H9 (cell line): ENCODE measurements around the gene EPB41L5. TPM values are rescaled to one million over a fixed set of nuclear protein-coding genes. Genes with fewer than 3 reads are reported as not detected.

Experiments
- DNase-seq: peaks from one replicate; pipeline ENCODE4 v3.0.0-alpha.2; 2017
- H2AFZ ChIP-seq: one replicate; pipeline ENCODE4 v1.6.1; 2013; ENCODE audit warnings: mild to moderate bottlenecking, low read length, control low read depth, moderate library complexity
- H2AK5ac ChIP-seq: 2 replicates; pipeline ENCODE4 v1.6.1; 2013; ENCODE audit warnings: low read length, control low read depth, mixed read lengths; ENCODE audit not compliant: insufficient read length
- H2BK120ac ChIP-seq: one replicate; pipeline ENCODE4 v1.6.1; 2013; ENCODE audit warnings: low read depth, mild to moderate bottlenecking, low read length, control low read depth, inconsistent platforms; ENCODE audit not compliant: poor library complexity, severe bottlenecking
- H2BK12ac ChIP-seq: 2 replicates; pipeline ENCODE4 v1.6.1; 2013; ENCODE audit warnings: low read length, control low read depth, mixed read lengths, low read depth; ENCODE audit not compliant: insufficient read length
- H2BK15ac ChIP-seq: 2 replicates; pipeline ENCODE4 v1.6.1; 2013; ENCODE audit warnings: low read depth, low read length, control low read depth
- H2BK20ac ChIP-seq: one replicate; pipeline ENCODE4 v1.6.1; 2013; ENCODE audit warnings: low read depth, mild to moderate bottlenecking, low read length, control low read depth, inconsistent platforms; ENCODE audit not compliant: poor library complexity, severe bottlenecking
- H2BK5ac ChIP-seq: 2 replicates; pipeline ENCODE4 v1.6.1; 2013; ENCODE audit warnings: low read length, control low read depth, mixed read lengths; ENCODE audit not compliant: insufficient read length
- H3K14ac ChIP-seq: 2 replicates; pipeline ENCODE4 v1.6.1; 2013; ENCODE audit warnings: low read length, control low read depth; ENCODE audit not compliant: insufficient read depth
- H3K18ac ChIP-seq: 2 replicates; pipeline ENCODE4 v1.6.1; 2013; ENCODE audit warnings: low read depth, mild to moderate bottlenecking, mixed read lengths, low read length, control low read depth; ENCODE audit not compliant: insufficient read length
- H3K23ac ChIP-seq: 2 replicates; pipeline ENCODE4 v1.6.1; 2013; ENCODE audit warnings: low read length, control low read depth, mixed read lengths, low read depth; ENCODE audit not compliant: insufficient read length
- H3K23me2 ChIP-seq: 2 replicates; pipeline ENCODE4 v1.6.1; 2013; ENCODE audit warnings: low read depth, mild to moderate bottlenecking, mixed read lengths, low read length, control low read depth; ENCODE audit not compliant: insufficient read length, poor library complexity, severe bottlenecking
- H3K27ac ChIP-seq: 2 replicates; pipeline ENCODE4 v1.5.1; 2013; ENCODE audit warnings: low read length, control low read depth, mixed read lengths, low read depth; ENCODE audit not compliant: insufficient read length
- H3K27me3 ChIP-seq: 2 replicates; pipeline ENCODE4 v1.6.1; 2013; ENCODE audit warnings: low read length, control low read depth, inconsistent platforms; ENCODE audit not compliant: insufficient read depth
- H3K4ac ChIP-seq: 2 replicates; pipeline ENCODE4 v1.6.1; 2013; ENCODE audit warnings: low read depth, mild to moderate bottlenecking, control low read depth, inconsistent platforms, low read length, moderate library complexity
- H3K4me1 ChIP-seq: 2 replicates; pipeline ENCODE4 v1.6.1; 2013; ENCODE audit warnings: low read length, control low read depth, inconsistent platforms; ENCODE audit not compliant: insufficient read depth
- H3K4me2 ChIP-seq: 2 replicates; pipeline ENCODE4 v1.6.1; 2013; ENCODE audit warnings: low read length, control low read depth, mixed read lengths; ENCODE audit not compliant: insufficient read length, insufficient read depth
- H3K56ac ChIP-seq: 2 replicates; pipeline ENCODE4 v1.6.1; 2013; ENCODE audit warnings: low read depth, mild to moderate bottlenecking, mixed read lengths, low read length, control low read depth; ENCODE audit not compliant: insufficient read length
- H3K79me1 ChIP-seq: 2 replicates; pipeline ENCODE4 v1.6.1; 2013; ENCODE audit warnings: low read depth, mild to moderate bottlenecking, moderate library complexity, low read length, control low read depth, inconsistent platforms; ENCODE audit not compliant: insufficient read depth, poor library complexity, severe bottlenecking
- H3K79me2 ChIP-seq: 2 replicates; pipeline ENCODE4 v1.6.1; 2013; ENCODE audit warnings: low read length, control low read depth, inconsistent platforms; ENCODE audit not compliant: insufficient read depth
- H3K9ac ChIP-seq: 2 replicates; pipeline ENCODE4 v1.6.1; 2013; ENCODE audit warnings: low read length, control low read depth, mixed read lengths; ENCODE audit not compliant: insufficient read length; ENCODE audit errors: extremely low read depth
- H3K9me3 ChIP-seq: one replicate; pipeline ENCODE4 v1.6.1; 2013; ENCODE audit warnings: low read depth, low read length, inconsistent platforms; ENCODE audit not compliant: control insufficient read depth
- H3T11ph ChIP-seq: one replicate; pipeline ENCODE4 v1.6.1; 2013; ENCODE audit warnings: mild to moderate bottlenecking, low read length, control low read depth, inconsistent platforms
- H4K20me1 ChIP-seq: one replicate; pipeline ENCODE4 v1.6.1; 2013; ENCODE audit not compliant: control insufficient read depth, insufficient read length, insufficient read depth
- H4K5ac ChIP-seq: 2 replicates; pipeline ENCODE4 v1.6.1; 2013; ENCODE audit warnings: low read depth, mild to moderate bottlenecking, mixed read lengths, low read length, control low read depth; ENCODE audit not compliant: insufficient read length
- H4K8ac ChIP-seq: replicated peaks from 2 replicates; pipeline ENCODE4 v1.6.1; 2013; ENCODE audit warnings: low read length, control low read depth, mixed read lengths, low read depth; ENCODE audit not compliant: insufficient read length
- H4K91ac ChIP-seq: 2 replicates; pipeline ENCODE4 v1.6.1; 2013; ENCODE audit warnings: low read depth, mild to moderate bottlenecking, moderate library complexity, mixed read lengths, low read length, control low read depth; ENCODE audit not compliant: insufficient read length
- H3K27ac Mint-ChIP-seq, 3 experiments: 2 replicates in 2 of 3; 3 replicates in 1 of 3; pipeline ENCODE4 v1.8.0; 2020 to 2021; ENCODE audit warnings: mixed read lengths in 3 of 3, mild to moderate bottlenecking in 1 of 3, moderate library complexity in 1 of 3
- H3K27me3 Mint-ChIP-seq: 2 replicates; pipeline ENCODE4 v1.8.0; 2021; ENCODE audit warnings: low read depth, mild to moderate bottlenecking, moderate library complexity, mixed read lengths
- H3K36me3 Mint-ChIP-seq, 3 experiments: 2 replicates in 2 of 3; 3 replicates in 1 of 3; pipeline ENCODE4 v1.8.0; 2020 to 2021; ENCODE audit warnings: low read depth in 3 of 3, mixed read lengths in 3 of 3; ENCODE audit not compliant: insufficient read depth in 1 of 3
- H3K4me1 Mint-ChIP-seq, 2 experiments: 2 replicates each; pipeline ENCODE4 v1.8.0; 2020; ENCODE audit warnings: mixed read lengths in 2 of 2
- H3K4me3 Mint-ChIP-seq, 2 experiments: 2 replicates in 1 of 2; 3 replicates in 1 of 2; pipeline ENCODE4 v1.8.0; 2020 to 2021; ENCODE audit warnings: mild to moderate bottlenecking in 2 of 2, mixed read lengths in 2 of 2, moderate library complexity in 1 of 2
- H3K9me3 Mint-ChIP-seq, 2 experiments: 2 replicates in 1 of 2; 3 replicates in 1 of 2; pipeline ENCODE4 v1.8.0; 2020; ENCODE audit warnings: mild to moderate bottlenecking in 2 of 2, mixed read lengths in 2 of 2, moderate library complexity in 1 of 2
- CTCF ChIP-seq: fragments of 200-600 bp; sonication (generic); conservative IDR thresholded peaks from 3 replicates; pipeline ENCODE4 v1.8.0; 2021; ENCODE audit warnings: antibody characterized with exemption, mild to moderate bottlenecking
- WGBS: extraction: QIAGEN DNeasy Blood & Tissue Kit; methylation state at CpG from one replicate; pipeline ENCODE4 v1.1.7; 2013; ENCODE audit warnings: missing lambda C conversion rate, low lambda C conversion rate, mixed read lengths; ENCODE audit not compliant: insufficient read length; ENCODE audit errors: extremely low coverage; 5-methylcytosine and 5-hydroxymethylcytosine counted together
- total RNA-seq: library from RNA; stranded (reverse); gene quantifications from 2 replicates; pipeline ENCODE4 v1.2.1, GENCODE V29; 2021

The EPB41L5 gene
- total RNA-seq, 1 experiment from 2014 or later: 40.4 TPM

GRCh38 chr2:120014226-120014980 lies 1.5 kb downstream of the EPB41L5 start:
- Mint-ChIP-seq H3K9me3 (no peaks in the 10 kb centered on the region), H3K36me3 (peaks cover 5 to 21% (median 11%) of the 10 kb centered on the region in 3 experiments; a peak in 5 of 7 replicates), H3K4me1 (peaks cover 38 to 40% of the 10 kb centered on the region in 2 experiments), H3K27ac (no peak overlapping the region; a peak in 1 of 7 replicates), H3K4me3 (peak overlapping the region; percentile 90 to 93), H3K27me3 (peaks cover 18% of the 10 kb centered on the region)
- no peaks in the 10 kb centered on the region for H4K20me1 ChIP-seq
- no peak overlapping the region for H3K4ac ChIP-seq
- no peak for TF ChIP-seq CTCF
- H3K79me1 ChIP-seq: peaks cover 2% of the 10 kb centered on the region
- H3K4me2 ChIP-seq: peak overlapping the region; percentile 87
- H2AFZ ChIP-seq: no peak overlapping the region
- no peak overlapping the region for H3T11ph ChIP-seq
- H3K9me3 ChIP-seq: no peaks in the 10 kb centered on the region
- H2BK5ac ChIP-seq: no peak overlapping the region
- no peak overlapping the region for H2BK12ac ChIP-seq
- H3K23me2 ChIP-seq: peaks cover 10% of the 10 kb centered on the region
- H3K4me1 ChIP-seq: no peaks in the 10 kb centered on the region; the same call in 1 of the 2 replicates
- H4K8ac ChIP-seq: no peak overlapping the region
- no peak overlapping the region for H2BK15ac ChIP-seq
- no peak overlapping the region for H3K56ac ChIP-seq
- H2BK120ac ChIP-seq: no peak overlapping the region
- no peak overlapping the region for H3K27ac ChIP-seq
- H3K18ac ChIP-seq: no peak overlapping the region
- H2AK5ac ChIP-seq: no peak overlapping the region
- DNase-seq: no peak
- H2BK20ac ChIP-seq: no peak overlapping the region
- no CpG with 5 or more reads among the region's 8 CpGs for WGBS
- H4K91ac ChIP-seq: no peak overlapping the region
- H4K5ac ChIP-seq: no peak overlapping the region
- no peaks in the 10 kb centered on the region for H3K27me3 ChIP-seq
- H3K9ac ChIP-seq: no peak overlapping the region
- H3K79me2 ChIP-seq: peaks cover 4% of the 10 kb centered on the region; the same call in 1 of the 2 replicates
- no peak overlapping the region for H3K23ac ChIP-seq
- no peak overlapping the region for H3K14ac ChIP-seq
